Liver (tissue), 9 donors: Measurements from ENCODE around the gene FOXK1. TPM values are rescaled to one million over a fixed set of nuclear protein-coding genes. Genes with fewer than 3 reads are reported as not detected.
A peak's percentile ranks its signal among the peaks of the same experiment; 100 is the strongest.

Experiments
- DNase-seq: peaks from one replicate; pipeline ENCODE4 v3.0.0-alpha.2; 2017; ENCODE audit warnings: low spot score
- H3K27ac ChIP-seq, 2 donors: one replicate each; pipeline ENCODE4 v1.7.0; 2013; ENCODE audit warnings: inconsistent platforms in 2 of 2, low read length in 2 of 2, control low read depth in 1 of 2, low read depth in 1 of 2, mild to moderate bottlenecking in 1 of 2
- H3K27me3 ChIP-seq, 4 donors: one replicate each; pipeline versions ENCODE4 v1.6.1 to v1.7.0; 2013; ENCODE audit warnings: low read length in 3 of 4, inconsistent platforms in 1 of 4, mild to moderate bottlenecking in 1 of 4, moderate library complexity in 1 of 4; ENCODE audit not compliant: control insufficient read depth in 4 of 4, insufficient read depth in 4 of 4
- H3K36me3 ChIP-seq, 4 donors: one replicate each; pipeline versions ENCODE4 v1.6.1 to v1.7.0; 2013; ENCODE audit warnings: low read length in 3 of 4, mild to moderate bottlenecking in 3 of 4, low read depth in 1 of 4, moderate library complexity in 1 of 4; ENCODE audit not compliant: control insufficient read depth in 4 of 4, insufficient read depth in 3 of 4
- H3K4me1 ChIP-seq, 4 donors: one replicate each; pipeline versions ENCODE4 v1.6.1 to v1.7.0; 2013; ENCODE audit warnings: low read length in 3 of 4, mild to moderate bottlenecking in 3 of 4, moderate library complexity in 1 of 4; ENCODE audit not compliant: control insufficient read depth in 4 of 4, insufficient read depth in 4 of 4
- H3K4me3 ChIP-seq, 3 donors: one replicate each; pipeline versions ENCODE4 v1.6.1 to v1.7.0; 2013; ENCODE audit warnings: low read length in 3 of 3, control low read depth in 1 of 3, low read depth in 1 of 3, mild to moderate bottlenecking in 1 of 3
- H3K9ac ChIP-seq, 2 donors: one replicate each; pipeline ENCODE4 v1.7.0; 2013; ENCODE audit warnings: low read length in 2 of 2, mild to moderate bottlenecking in 2 of 2, moderate library complexity in 2 of 2, control low read depth in 1 of 2, low read depth in 1 of 2
- H3K9me3 ChIP-seq, 4 donors: one replicate each; pipeline versions ENCODE4 v1.6.1 to v1.7.0; 2013; ENCODE audit warnings: low read length in 3 of 4; ENCODE audit not compliant: control insufficient read depth in 4 of 4
- EGR1 ChIP-seq, 2 donors: IDR thresholded peaks; 2 replicates each; pipeline ENCODE4 v1.6.1; 2016 to 2018; ENCODE audit warnings: antibody characterized with exemption in 2 of 2, low read depth in 2 of 2
- FOXA2 ChIP-seq: IDR thresholded peaks from 2 replicates; pipeline ENCODE4 v1.6.1; 2016; ENCODE audit warnings: antibody characterized with exemption
- HNF4G ChIP-seq: IDR thresholded peaks from 2 replicates; pipeline ENCODE4 v1.6.1; 2016; ENCODE audit warnings: antibody characterized with exemption
- JUND ChIP-seq, 2 donors: IDR thresholded peaks; 2 replicates each; pipeline ENCODE4 v1.6.1; 2016; ENCODE audit warnings: antibody characterized with exemption in 2 of 2
- RAD21 ChIP-seq, 2 donors: IDR thresholded peaks; 2 replicates each; pipeline ENCODE4 v1.6.1; 2016; ENCODE audit warnings: antibody characterized with exemption in 2 of 2, mild to moderate bottlenecking in 2 of 2
- RXRA ChIP-seq, 2 donors: IDR thresholded peaks; 2 replicates each; pipeline ENCODE4 v1.6.1; 2017 to 2018; ENCODE audit warnings: antibody characterized with exemption in 2 of 2, mild to moderate bottlenecking in 1 of 2
- SP1 ChIP-seq: IDR thresholded peaks from 2 replicates; pipeline ENCODE4 v1.6.1; 2018; ENCODE audit warnings: antibody characterized with exemption, mild to moderate bottlenecking
- TAF1 ChIP-seq: conservative IDR thresholded peaks from 2 replicates; pipeline ENCODE4 v1.6.1; 2016; ENCODE audit warnings: antibody characterized with exemption, mild to moderate bottlenecking
- YY1 ChIP-seq: IDR thresholded peaks from 2 replicates; pipeline ENCODE4 v1.6.1; 2016; ENCODE audit warnings: antibody characterized with exemption, mild to moderate bottlenecking
- WGBS: extraction: QIAGEN DNeasy Blood & Tissue Kit; methylation state at CpG from one replicate; pipeline ENCODE4 v1.1.7; 2013; 5-methylcytosine and 5-hydroxymethylcytosine counted together
- polyA plus RNA-seq, 2 donors: library from polyadenylated mRNA; stranded (reverse) in 1 of 2; unstranded in 1 of 2; fragments of 200-250 nt in 1 of 2; fragments of >200 nt in 1 of 2; fragmentation: Nextera tagmentation in 1 of 2; extraction: Ambion mirVana in 1 of 2; gene quantifications; one replicate each; pipeline versions ENCODE4 v1.2.1 to v1.2.3, GENCODE V29; 2013 to 2015
- total RNA-seq, 2 donors: library from RNA; depleted of rRNA; stranded (reverse); fragments of >200 nt; gene quantifications; one replicate each; pipeline ENCODE4 v1.2.3, GENCODE V29; 2014
- TF ChIP-seq, protein P1 (sequence below): IDR thresholded peaks from 2 replicates; pipeline ENCODE4 v1.6.1; 2016; ENCODE audit warnings: antibody characterized with exemption
- TF ChIP-seq, protein P2 (sequence below): IDR thresholded peaks from 2 replicates; pipeline ENCODE4 v1.6.1; 2016; ENCODE audit warnings: antibody characterized with exemption
- TF ChIP-seq, protein P3 (sequence below): fragments of 150-350 bp; IDR thresholded peaks from 2 replicates; pipeline ENCODE4 v1.5.1; 2017; ENCODE audit warnings: improper control_type of control experiment, low read depth, low read length; ENCODE audit not compliant: missing input control
- TF ChIP-seq, protein P4 (sequence below): IDR thresholded peaks from 2 replicates; pipeline ENCODE4 v1.6.1; 2016; ENCODE audit warnings: antibody characterized with exemption
- donor health status: healthy.
- donor health status: healthy.
- donor health status: healthy.
- donor health status: healthy.
- donor health status: healthy.

FOXK1 gene
- total and polyA plus RNA-seq, 4 donors: 1.2 to 8.5 (median 4.4) TPM

DNA sequence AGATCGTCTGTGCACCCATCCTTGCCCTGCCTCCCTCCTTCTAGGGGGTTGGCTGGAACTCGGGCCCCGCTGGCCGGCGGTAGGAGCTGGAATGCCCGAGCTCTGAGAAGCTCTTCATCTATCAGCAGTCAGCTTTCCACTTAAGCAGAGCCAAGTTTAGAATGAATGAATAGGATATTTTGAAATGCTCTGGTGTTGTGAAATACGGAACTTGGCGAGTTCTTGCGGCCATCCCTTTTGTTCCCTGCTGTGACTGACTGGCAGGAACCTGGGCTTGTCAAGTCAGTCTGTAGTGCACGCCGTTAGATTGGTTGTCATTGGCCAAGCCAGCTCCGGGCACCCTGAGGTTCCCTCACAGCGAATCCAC, 33.3 kb downstream of the FOXK1 start (continued):
- TF ChIP-seq, protein P1, sequence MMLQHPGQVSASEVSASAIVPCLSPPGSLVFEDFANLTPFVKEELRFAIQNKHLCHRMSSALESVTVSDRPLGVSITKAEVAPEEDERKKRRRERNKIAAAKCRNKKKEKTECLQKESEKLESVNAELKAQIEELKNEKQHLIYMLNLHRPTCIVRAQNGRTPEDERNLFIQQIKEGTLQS: no peak
- TF ChIP-seq JUND (IDR thresholded peaks at IDR 0.05): peak; percentile 17 to 60
- TF ChIP-seq TAF1: no peak
- no peak for TF ChIP-seq HNF4G

DNA sequence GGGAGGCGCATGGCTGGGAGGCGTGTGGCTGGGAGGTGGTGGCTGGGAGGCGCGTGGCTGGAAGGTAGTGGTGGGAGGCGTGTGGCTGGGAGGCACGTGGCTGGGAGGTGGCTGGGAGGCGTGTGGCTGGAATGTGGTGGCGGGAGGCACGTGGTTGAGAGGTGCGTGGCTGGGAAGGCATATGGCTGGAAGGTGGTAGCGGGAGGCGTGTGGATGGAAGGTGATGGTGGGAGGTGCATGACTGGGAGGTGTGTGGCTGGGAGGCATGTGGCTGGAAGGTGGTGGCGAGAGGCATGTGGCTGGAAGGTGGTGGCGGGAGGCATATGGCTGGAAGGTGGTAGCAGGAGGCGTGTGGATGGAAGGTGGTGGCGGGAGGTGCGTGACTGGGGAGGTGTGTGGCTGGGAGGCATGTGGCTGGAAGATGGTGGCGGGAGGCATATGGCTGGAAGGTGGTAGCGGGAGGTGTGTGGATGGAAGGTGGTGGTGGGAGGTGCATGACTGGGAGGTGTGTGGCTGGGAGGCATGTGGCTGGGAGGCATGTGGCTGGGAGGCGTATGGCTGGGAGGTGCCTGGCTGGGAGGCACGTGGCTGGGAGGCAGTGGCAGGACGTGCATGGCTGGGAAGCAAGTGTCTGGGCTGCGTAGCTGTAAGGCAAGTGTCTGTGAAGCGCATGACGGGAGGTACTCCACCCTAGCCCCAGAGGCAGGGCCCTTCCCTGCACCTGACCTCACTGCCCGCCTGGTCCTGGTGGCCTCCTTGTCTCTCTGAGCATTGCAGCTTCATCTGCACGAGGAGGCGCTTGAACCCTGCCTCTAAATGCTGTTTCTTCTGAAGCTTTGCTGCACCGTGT, 35.1 kb downstream of the FOXK1 start:
- no peak overlapping the region for H3K4me3 ChIP-seq
- no peak for DNase-seq
- peaks cover 0 to 4% (median 0%) of the 10 kb centered on the region in 4 donors for H3K36me3 ChIP-seq
- no peaks in the 10 kb centered on the region for H3K9me3 ChIP-seq
- WGBS: 95% methylated on average over 29 of the region's 29 CpGs
- H3K9ac ChIP-seq: no peak overlapping the region
- TF ChIP-seq, protein P1: no peak
- TF ChIP-seq YY1 (no peak), EGR1 (IDR thresholded peaks at IDR 0.05; ENCODE audit: low read depth in 2 of 2) (no peak), RAD21 (IDR thresholded peaks at IDR 0.05) (no peak), RXRA (IDR thresholded peaks at IDR 0.05) (no peak), FOXA2 (no peak), HNF4G (no peak), SP1 (no peak)
- TF ChIP-seq, protein P2, sequence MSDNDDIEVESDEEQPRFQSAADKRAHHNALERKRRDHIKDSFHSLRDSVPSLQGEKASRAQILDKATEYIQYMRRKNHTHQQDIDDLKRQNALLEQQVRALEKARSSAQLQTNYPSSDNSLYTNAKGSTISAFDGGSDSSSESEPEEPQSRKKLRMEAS: no peak
- TF ChIP-seq, protein P3, sequence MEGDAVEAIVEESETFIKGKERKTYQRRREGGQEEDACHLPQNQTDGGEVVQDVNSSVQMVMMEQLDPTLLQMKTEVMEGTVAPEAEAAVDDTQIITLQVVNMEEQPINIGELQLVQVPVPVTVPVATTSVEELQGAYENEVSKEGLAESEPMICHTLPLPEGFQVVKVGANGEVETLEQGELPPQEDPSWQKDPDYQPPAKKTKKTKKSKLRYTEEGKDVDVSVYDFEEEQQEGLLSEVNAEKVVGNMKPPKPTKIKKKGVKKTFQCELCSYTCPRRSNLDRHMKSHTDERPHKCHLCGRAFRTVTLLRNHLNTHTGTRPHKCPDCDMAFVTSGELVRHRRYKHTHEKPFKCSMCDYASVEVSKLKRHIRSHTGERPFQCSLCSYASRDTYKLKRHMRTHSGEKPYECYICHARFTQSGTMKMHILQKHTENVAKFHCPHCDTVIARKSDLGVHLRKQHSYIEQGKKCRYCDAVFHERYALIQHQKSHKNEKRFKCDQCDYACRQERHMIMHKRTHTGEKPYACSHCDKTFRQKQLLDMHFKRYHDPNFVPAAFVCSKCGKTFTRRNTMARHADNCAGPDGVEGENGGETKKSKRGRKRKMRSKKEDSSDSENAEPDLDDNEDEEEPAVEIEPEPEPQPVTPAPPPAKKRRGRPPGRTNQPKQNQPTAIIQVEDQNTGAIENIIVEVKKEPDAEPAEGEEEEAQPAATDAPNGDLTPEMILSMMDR: no peak
- TF ChIP-seq, protein P4, sequence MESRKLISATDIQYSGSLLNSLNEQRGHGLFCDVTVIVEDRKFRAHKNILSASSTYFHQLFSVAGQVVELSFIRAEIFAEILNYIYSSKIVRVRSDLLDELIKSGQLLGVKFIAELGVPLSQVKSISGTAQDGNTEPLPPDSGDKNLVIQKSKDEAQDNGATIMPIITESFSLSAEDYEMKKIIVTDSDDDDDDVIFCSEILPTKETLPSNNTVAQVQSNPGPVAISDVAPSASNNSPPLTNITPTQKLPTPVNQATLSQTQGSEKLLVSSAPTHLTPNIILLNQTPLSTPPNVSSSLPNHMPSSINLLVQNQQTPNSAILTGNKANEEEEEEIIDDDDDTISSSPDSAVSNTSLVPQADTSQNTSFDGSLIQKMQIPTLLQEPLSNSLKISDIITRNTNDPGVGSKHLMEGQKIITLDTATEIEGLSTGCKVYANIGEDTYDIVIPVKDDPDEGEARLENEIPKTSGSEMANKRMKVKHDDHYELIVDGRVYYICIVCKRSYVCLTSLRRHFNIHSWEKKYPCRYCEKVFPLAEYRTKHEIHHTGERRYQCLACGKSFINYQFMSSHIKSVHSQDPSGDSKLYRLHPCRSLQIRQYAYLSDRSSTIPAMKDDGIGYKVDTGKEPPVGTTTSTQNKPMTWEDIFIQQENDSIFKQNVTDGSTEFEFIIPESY: no peak
- peaks cover 7 to 28% (median 21%) of the 10 kb centered on the region in 4 donors for H3K4me1 ChIP-seq
- no peaks in the 10 kb centered on the region for H3K27me3 ChIP-seq
- no peak overlapping the region for H3K27ac ChIP-seq

DNA sequence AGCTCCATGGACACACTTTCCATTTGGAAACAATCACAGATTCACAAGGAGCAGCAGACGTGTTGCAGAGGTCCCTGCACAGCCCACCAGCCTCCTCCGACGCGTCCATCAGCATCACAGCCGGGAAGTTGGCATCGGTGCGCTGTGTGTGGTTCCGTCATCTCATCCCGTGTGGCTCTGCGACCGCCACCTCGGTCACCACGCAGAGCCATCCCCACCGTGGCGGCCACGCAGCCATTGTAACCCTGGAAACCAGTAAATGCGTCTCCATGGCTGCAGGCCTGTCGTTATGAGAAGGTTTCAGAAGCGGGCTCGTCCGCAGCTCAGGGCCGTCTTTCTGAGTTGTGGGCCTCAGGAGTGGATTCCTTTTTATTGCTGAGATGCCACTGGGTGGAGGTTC, 36.0 kb downstream of the FOXK1 start:
- Histone ChIP-seq H3K9me3 (no peaks in the 10 kb centered on the region), H3K36me3 (peaks cover 0 to 9% (median 2%) of the 10 kb centered on the region in 4 donors), H3K9ac (no peak overlapping the region), H3K4me3 (no peak overlapping the region), H3K27me3 (no peaks in the 10 kb centered on the region), H3K4me1 (peaks cover 7 to 19% (median 14%) of the 10 kb centered on the region in 4 donors), H3K27ac (no peak overlapping the region)
- 96% methylated on average over 22 of the region's 22 CpGs for WGBS
- TF ChIP-seq, protein P3: no peak
- no peak for TF ChIP-seq RAD21 (IDR thresholded peaks at IDR 0.05)
- no peak for DNase-seq
